GM19372 (cell line): ENCODE results near the gene HACD2.

Experiments used
- ATAC-seq: cut with Tn5 transposase; IDR thresholded peaks from one replicate; pipeline ENCODE4 v1.9.1; 2021; ENCODE audit warnings: mild to moderate bottlenecking, low read depth, moderate library complexity; ENCODE audit not compliant: unreplicated experiment

HACD2 gene, protein sequence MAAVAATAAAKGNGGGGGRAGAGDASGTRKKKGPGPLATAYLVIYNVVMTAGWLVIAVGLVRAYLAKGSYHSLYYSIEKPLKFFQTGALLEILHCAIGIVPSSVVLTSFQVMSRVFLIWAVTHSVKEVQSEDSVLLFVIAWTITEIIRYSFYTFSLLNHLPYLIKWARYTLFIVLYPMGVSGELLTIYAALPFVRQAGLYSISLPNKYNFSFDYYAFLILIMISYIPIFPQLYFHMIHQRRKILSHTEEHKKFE

DNA sequence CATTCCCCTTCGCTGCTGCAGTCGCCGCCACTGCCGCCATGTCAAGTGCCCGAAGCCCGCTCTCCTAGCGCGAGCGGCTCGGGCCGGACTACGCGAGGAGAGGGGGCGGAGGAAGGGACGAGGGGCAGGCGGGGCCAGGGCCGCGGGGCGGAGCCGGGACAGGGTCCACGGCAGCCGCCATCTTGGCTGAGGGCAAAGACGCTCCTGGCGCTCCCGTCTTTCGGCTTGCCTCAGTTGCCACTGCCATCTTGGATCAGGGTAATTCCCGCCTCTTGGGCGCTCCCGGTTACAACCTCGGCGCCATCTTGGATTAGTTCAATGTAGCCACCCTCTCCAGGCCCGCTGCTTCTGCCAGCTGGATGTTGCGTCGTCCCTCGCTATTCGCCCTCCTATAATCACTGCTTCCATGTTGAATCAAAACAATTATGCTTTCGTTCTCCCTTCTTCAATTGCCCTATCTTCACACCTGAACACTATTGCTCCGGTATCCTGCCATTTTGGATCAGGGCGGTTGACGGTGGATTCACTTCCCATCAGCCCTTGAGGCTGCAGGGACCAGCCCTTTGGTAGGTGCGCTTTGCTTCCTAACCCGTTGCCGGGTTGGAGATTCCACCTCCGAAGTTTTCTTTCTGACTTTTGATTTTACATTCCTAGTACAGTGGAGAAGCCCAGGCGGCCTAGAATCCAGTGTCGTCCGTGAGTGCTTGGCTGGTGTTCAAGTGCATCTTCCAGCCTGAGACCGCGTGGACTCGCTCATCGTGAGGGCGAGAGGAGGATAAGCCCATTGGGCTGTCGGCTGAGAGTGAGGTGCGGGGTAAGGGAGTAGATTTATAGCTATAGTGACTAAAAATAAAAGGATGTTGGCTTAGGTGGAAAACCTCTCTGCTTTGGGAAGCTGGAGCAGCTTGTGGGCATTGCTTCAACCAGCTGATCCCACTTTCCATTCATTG is at the start of gene HACD2:
HACD2 (minus strand) TSS at position 66 of the 950 bp plus-strand sequence; CDS start at position 40, 26 bp downstream.
- ATAC-seq: peak; percentile 90

DNA sequence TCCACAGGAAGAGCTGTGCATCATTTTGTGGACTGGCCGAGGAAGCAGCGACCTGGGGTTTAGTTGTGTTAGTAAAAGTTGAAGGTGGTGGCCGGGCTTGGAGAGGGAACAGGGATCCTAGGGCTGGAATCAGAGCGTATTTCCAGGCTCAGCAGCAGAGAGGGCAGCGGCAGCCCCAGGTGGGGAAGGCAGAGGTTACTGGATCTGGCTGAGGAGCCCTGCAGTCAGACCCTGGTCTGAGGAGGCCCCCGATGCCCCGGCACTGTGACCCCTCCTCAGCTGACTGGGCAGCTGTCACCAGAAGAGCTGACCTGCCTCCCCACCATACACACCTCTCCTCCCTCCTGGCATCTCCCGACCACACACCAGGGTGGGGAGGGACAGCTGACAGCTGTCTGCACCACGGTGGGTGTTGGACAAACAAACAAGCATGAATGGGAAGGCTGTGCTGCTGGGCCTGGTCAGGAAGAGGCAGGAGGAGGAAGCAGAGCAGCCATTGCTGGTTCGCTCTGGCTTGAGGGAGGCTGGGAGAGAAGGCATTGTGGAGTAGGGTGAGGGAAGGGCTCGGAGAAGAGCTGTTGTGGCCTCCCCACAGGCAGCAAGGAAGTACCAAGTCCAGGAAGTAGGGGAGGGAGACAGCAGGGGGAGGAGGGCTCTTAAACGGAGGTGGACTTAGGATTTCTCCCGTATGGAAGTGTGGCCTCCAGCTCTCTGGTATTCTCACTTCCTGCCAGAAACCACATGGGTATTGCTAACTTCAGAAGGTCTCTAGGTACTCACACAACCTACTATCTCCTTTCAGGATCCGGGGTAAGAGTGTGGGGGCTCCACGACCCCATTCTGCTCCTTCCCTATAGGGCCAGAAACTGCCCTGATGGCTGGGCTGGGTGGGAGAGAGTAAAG is 49.5 kb upstream of the HACD2 start:
- ATAC-seq: no peak

DNA sequence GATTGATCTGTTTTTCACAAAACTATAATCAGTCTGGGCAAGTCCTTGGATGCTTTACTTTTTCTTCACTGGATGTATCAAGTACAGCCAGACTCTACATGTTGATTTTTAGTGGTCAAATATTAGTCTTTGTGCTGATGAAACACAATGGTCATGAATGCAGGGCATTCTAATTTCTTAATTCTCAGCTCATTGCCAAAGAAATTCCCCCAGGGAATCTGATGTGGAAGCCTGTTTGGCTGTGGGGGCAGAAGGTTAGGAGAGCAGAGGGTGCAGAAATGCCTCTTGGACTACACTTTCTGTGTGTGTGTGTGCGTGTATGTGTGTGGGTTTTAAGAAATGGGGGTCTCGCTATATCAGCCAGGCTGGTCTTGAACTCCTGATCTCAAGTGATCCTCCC is 48.7 kb upstream of the HACD2 start:
- no peak for ATAC-seq

DNA sequence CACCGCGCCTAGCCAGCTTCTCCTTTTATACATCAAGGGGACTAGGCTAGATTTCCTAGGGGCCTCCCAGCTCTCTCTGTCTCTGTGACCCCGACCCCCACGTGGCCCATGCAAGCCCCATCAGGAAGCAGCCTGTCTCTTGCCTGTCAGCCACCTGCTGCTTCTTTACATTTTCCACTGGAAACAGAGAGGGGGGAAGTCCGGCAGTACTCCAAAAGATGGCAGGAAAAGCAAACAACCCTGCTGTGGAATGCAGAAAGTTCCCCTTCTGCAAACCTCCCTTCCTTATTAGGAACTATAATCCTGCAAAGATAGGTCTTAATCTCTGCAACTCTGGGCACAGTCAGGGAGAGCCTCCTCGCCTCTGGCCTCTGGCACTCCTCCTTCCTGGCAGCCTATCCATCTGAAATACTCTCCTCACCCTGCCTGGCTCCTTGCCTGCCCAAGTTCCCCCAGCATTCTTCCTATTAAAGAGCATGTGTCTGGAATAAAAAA is 47.4 kb upstream of the HACD2 start:
- ATAC-seq: no peak

DNA sequence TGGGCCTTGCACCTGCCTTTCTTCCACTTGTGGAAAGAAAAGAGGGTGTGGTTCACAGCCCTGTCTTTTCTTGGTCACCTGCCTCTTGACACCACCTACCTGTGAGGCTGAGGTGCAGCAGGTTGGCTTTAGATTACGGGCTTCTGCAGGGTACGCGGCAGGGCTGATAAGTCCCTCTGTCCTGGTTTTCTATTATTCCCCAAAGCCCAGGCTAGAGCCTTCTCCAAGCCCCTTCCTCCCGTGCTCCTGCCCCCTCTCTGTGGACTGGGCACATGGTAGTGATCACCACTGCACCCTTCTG is 44.8 kb upstream of the HACD2 start:
- no peak for ATAC-seq

DNA sequence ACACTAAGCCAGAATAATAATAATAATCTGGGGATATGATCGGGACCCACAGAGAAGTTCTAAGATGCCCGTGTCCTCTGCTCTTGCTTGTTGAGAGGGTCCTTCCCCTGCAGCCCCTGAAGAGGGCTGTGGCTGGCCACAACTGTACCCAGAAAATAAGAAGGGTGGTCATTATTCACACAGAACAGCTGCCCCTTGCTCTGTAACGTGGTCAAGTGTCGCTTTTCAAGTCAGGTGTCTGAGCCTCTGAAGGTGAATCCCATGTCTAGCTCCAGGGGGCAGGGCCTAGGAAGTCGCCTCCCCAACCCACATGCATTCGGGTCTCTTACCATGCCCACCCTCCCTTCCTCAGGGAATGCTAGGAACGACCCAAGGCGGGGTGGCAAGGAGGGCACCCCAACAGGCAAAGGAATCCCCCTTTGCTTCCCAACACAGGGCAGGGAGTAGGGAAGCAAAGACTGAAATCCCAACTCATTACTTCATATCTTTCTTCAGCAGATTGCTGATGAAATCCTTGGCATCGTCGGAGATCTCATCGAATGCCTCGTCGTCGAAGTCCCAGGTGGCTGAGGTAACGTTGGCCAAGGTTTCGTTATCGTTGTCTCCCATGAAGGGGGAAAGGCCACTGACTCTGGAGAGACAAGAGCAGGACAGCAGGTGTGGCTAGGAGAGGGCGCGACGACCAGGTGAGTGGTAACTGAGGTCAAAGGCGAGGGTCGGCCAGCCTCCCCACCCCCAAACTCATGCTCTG is 44.3 kb upstream of the HACD2 start:
- ATAC-seq: no peak

DNA sequence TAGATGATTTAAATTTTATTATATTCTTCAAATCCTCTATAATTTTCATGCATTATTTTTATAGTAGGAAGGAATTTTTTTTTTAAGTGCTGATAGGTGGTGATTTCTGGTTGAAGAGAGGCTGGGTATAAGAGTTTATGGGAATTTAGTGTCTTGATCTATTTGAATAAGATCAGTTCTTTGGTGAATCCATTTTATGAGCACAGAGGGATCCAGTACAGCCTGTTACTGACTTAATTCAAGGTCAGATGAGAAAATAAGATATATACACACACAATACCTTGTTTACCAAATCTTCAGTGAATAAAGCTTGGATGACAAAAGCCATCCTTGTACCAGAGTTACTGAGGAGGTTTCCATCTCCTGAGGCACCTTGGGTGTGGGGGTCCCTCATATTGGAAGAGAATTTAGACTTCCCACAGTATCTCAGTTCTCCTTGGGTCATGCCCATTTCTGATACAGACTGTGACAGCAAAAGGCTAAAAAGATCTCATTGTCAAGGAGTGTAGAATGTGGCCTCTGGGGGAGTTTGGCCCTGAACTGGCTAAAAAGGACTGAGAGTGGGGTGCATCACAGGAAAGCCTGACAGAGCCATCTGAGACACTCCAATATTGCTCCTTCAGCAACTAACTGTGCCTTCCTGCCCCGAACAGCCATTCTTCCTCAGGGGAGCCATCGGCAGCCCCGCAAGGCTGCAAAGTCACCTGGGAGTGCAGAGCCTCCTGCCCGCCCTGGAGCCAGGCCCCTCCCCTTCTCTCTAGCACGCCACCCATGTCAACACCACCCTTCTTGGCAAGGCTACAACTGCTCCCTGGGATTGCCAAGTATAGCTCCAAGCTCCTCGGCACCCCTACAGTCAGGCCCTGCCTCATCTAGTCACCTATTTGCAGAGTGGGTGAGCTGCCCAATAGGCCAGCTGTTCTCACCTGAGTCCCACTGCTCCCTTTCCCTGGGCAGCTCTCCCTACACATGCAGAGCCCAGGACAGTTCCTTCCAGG is 43.1 kb upstream of the HACD2 start:
- no peak for ATAC-seq

DNA sequence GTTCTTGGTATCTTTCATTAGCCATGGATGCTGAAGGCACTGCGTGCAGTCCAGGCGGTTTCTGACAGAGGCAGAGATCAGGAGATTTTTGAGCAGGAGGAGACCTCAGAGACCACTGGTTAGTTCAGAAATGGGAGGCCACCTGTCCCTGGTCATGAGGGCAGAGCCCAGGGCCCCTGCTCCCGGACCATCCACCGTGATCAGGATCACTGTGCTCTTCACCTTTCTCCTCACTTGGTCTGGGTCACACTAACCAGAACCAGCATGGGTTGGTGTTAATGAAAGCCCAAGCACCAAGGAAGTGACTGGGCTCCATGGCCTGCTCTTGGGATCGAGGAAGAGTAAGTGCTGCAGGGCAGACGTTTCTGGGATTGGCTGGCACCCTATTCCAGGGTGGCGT is 42.0 kb upstream of the HACD2 start:
- ATAC-seq: no peak

DNA sequence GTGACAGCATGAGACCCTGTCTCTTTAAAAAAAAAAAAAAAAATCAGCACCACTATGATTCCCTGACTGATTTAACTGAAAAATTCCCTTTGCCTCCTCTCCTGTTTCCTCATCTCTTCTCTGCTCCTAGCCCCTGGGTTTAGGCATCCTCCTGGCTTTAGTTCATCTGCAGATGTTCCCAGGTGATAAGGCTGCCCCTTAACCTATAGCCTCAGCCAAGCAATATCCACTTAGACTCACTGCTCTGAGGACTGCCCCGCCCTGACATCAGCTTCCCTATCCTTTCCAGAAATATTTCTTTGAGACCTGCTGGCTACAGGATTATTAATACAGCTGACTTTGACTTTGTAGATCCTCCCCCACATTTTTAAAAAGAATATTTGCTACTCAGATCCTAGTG is 39.4 kb upstream of the HACD2 start:
- no peak for ATAC-seq

DNA sequence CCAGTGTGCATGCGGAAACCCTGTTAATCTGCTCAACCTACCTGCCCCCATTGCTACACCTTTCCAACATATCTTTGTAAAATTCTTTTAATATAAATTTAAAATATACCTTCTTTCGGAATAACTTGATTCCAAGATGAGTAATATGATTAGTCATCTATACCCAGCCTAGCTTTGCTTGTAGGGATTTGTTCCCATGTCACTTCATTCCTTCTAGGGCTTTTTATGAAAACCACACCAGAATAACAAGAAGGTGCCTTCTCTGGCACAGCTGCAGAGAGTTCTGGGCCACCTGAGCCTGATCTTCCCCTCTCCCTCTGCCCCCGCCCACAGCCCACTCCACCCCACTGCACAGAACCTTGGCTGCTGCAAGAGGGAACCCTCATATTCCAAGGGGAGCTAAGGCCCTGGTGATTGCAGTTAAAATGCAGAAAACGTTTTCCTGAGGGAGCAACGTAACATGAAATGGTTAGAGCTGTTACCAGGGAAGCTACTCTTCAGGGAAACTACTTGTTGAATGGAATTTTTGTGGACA is 38.6 kb upstream of the HACD2 start:
- ATAC-seq: no peak

DNA sequence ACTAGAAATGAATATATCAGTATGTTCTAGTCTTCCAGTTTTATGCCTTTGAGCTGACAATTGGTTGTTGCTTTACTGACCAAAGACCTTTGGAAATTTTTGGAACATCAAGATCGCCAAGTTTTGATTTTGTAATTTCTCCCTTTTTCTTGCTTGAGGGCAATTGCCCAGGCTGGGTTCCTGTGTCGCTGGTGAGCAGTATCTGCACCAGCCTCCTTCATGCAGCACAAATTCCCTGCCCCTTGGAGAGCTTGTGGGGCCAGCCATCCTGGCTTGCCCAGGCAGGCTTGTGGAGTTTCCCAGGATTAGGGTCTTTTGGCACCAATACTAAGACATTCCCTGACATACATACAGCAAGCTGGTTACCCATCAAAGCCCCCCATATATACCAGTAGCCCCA is 37.9 kb upstream of the HACD2 start:
- ATAC-seq: no peak

DNA sequence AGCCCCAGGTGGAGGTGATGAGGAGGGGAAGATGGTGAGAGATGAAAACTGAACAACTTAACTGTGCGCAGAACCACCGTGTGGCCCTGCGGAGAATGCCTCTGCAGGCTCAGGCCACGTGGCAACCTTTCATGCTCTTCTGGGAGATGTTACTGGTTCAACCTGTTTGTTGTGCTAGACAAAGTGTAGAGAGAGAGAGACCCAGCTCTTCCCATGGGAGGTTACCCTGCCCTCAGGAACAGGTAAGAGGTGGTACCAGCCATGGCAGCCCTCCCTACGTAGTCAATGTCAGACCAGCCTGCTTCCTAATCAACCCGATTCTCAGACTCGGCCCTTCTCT is 37.0 kb upstream of the HACD2 start:
- no peak for ATAC-seq

DNA sequence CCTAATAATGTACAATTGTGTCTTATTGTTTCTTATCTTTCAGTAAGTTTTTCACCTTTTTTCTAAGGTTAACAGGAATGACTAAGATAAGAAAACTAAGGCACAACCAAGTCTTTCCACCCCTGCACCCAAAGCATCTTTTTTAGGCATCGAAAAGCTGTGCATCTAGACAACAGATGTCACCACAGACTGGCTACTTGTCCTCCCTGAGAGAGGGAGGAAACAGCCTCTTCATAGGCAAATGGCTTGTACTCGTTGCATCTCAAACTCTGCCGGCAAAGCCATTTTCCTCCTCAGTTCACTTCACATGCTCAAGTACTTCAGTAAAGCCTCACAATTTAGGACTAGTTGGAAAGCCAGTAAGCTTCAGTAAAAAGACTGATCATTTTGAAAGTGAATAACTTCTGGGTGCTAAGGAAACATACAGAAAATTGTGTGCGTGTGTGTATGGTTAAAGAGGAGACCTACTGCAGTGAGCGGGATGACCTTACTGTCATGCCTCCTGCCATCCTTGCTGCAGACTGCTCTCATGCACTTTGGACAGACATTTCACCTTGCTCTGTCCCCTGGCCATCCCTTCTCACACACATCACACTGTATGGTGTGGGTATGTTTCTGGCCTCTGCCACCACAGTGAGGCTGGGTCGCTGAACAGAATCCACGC is 36.5 kb upstream of the HACD2 start:
- ATAC-seq: no peak

DNA sequence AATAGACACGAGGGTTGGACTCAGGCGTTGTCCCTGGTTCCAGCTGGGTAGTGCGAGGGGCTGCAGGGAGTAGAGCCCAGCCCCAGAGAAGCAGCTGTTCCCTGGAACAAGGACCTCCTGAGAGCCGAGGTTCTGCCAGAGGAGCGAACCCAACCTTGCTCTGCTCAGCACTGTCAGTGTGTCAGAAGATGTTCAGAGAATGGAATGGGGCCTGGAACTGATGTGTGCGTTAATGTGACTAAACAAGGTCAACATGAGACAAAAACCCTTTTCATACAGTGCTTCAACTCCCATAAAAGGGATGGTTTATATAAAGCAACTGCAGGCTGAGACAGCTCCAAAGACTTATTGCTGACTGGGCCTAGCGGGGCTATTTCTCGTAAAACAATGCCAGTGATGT is 35.5 kb upstream of the HACD2 start:
- ATAC-seq: no peak

DNA sequence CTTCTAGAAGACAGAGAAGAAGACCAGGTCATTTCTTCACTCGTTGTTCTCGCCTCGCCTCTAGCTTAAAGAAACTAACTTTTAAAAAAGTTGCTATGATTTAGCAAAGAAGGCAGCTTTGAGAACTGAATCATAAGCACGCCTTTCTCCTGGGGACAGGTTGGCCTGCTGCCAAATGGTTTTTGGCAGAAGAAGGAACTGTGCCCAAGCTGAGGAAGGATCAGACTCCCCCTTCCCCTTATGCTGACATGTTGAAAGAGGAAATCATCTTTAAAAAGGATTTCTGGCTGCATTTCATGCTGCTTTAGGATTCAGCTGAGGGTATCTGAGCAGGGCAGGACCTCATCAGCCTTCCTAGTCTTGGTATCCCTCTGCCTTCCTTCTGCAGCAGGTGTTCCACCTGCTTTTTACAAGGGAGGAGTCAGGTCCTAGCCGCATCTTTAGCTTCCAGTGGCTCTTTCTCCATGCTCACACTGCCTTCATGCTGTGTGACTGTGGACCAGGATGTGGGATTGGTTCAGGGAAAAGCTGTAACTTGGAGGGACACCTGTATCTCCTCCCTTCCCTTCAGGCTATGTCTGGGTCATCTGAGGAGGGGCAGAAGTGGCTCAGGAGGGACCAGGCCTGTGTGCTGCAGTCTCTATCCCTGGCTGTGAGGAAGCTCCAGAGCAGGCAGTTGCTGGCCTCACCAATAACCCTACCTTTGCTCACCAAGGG is 34.1 kb upstream of the HACD2 start:
- ATAC-seq: no peak

DNA sequence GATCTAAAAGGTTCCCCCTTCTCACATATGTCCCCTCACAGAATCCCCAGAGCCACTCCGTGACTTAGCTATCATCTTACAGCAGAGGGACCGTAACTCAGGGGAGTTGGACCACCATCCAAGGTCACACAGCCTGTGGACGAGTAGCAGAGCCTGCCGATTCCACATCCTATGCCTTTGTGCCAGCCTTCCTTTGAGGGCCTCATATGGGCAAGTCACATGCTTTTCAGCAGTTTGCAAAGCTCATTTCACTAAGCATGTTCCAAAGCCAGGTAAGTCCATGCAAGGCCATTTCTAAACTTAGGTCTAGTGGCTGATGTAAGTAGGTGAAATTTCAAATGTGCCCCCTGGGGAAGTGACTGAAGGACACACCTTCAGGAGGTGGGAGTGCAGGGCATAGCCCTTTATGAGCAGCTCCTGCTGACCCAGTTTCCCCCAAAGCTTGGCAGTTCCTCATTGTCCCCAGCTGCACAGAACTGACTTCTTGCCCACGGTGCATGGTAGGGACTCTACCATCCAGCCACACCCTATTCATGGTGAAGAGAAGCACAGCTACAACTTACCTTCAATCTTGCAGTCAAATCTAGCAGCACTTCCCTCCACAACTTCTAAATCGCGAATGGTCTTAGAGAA is 33.3 kb upstream of the HACD2 start:
- no peak for ATAC-seq

DNA sequence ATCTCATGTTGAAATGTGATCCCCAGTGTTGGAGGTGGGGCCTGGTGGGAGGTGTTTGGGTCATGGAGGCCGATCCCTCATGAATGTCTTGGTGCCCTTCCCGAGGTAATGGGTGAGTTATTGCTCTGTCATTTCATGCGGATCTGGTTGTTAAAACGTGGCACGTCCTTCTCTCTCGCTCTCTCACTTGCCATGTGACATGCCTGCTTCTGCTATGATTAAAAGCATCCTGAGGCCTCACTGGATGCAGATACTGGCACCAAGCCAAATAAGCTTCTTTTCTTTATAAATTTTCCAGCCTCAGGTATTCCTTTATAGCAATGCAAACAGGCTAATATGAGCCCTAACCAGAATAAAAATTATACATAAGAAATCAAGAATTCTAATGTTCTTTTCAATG is 31.7 kb upstream of the HACD2 start:
- no peak for ATAC-seq
